Activated CD4-positive, CD25-positive, alpha-beta regulatory T cell treated with anti-CD3 and anti-CD28 coated beads, Interleukin-2, amount 50 U/mL, for 16 hours (primary cell): ENCODE results near the gene UBE2V1.

Source experiments
- DNase-seq: peaks from one replicate; pipeline ENCODE4 v3.0.0-alpha.2; 2020; ENCODE audit warnings: low read depth, low spot score

Gene UBE2V1

DNA sequence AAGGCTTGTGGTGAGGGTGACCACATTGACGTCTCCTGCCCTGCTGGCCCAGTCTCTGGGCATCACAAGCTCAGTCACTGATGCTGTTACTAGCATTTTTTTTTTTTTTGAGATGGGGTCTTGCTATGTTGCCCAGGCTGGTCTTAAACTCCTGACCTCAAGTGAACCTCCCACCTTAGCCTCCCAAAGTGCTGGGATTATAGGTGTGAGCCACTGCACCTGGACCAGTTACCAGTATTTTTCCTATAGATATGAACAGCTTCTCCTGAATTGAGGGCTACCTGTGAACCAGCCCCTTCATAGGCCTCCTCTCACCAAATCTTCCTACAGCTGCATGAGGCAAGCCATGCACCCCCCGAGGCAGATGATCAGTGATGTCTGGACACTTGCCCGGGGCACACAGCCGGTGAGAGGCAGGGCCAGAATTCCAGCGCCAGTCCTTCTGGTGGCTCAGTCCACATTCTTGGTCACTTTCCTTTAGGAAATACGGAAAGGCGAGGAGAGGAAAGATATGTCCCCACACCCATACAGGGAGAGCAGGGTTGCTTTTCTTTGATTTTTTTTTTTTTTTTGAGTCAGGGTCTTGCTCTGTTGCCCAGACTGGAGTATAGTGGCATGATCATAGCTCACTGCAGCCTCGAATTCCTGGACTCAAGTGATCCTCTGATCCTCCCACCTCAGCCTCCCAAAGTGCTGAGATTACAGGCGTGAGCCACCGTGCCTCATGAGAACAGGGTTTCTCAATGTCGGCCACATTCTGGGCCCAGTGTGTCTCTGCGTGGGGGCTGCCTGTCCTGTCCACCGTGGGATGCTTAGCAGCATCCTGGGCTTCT, 50.7 kb downstream of the UBE2V1 start:
- no peak for DNase-seq

DNA sequence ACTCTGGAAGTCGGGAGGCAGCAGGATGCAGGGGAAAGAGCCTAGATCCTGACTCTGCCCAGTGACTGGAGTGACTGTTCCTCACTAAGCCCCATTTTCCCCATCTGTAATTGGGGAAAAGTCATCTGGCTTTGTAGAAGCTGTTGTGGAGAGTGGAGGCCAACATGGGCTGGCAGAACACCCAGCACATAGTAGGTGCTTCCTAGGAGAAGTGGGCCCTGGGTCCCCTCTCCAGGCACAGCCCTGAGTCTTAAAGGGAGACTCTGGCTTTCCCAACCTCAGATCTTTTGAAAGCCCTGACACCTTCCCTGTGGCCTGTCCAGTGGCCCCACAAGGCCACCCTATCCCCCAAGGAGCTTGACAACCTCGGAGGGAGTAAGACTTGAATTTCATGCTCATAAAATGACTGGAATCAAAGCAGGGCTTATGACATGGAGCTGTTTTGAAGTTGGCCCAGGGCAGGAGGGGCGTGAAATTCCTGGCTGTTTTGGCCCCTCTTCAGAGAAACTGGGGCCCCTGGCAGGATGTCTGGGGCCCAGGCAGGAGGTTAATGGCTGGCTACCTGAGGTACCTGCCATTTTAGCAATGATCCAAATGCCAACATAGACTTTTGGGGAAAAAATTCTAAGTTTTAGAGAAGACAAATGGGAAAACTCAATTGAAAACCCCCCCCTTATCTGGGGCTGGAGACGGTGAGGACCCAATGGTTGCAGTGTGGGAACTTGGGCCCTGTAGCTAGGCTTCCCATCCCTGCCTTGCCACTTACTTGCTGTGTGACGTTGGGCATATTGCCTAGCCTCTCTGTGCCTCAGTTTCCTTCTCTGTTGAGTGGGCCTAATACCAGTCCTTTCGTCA, 51.6 kb downstream of the UBE2V1 start:
- DNase-seq: no peak

DNA sequence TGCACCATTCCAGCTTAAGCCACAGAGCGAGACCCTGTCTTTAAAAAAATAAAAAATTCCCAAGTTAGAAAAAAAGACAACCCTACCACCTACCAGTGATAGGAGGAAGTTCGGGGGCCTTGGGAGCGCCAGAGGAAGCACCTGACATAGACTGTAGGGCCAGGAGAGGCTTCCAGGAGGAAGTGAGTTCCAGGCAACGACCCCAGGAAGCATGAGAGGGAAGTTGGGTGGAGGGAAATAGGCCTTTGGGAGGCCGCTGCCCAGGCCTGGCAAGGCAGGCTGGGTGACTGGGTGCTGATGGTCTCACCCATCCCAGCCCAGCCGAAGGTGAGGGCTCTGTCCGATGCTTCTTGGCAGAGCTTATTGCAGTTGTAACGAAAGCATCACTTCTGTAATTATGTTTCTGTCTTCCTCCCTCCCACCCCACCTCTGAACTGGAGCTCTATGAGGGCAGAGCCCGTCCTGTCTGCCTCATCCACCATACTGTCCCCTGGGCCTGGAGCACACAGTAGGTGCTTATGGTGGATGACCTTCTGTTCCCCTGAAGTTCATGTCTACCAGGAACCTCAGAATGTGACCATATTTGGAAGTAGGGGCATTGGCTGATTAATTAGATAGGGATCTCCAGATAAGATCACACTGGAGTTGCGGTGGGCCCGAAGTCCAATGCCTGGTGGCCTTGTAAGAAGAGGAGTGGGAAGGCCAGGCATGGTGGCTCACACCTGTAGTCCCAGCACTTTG, 54.1 kb downstream of the UBE2V1 start:
- no peak for DNase-seq

DNA sequence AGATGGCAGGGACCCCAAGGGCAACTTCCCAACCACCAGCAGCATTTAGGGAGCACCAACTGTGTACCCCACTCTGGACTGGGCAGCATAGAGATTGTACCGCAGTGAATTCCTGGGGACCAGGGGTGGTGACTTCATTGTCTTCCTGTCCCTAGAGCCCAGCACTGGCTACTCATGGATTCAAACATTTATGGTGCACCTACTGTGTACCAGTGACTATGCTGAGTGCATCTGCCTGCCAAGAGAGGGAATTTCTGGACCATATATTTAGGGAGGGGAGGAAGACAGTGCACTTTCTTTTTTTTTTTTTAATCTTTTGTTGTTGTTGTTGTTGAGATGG, 55.3 kb downstream of the UBE2V1 start:
- no peak for DNase-seq

DNA sequence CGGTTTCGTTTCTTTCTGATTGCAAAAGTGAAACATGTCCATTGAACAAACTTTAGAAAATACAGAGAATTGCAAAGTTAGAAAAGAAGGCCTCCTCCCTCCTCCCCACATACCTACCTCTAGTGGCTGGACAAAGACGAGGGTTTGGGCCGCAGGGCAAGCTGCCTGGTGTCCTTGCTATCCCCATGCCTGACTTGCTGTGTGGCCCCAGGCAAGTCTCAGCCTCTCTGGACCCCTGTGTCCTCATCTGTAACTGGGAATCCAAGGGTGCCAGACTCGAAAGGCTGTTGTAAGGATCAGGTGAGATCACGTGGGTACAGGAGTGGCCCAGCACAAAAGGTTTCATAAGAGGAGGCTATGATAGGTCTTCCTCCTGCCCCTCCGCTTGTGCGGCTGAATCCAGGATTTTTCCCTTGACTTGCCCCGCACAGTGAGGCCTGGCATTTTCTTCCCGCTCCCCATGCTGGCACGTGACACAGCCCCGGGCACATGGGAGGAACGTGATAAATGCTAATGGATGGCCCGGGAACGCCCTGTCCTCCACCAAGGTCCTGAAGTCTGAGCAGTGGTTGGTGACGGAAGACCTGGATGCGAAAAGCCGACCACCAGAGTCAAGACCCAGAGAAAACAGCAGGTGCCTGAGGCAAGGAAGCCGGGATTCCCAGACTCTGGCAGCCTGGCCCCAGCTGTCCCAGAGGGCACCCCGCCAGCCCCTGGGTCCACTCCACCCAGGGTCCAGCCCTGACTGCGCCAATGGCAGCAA, 55.8 kb downstream of the UBE2V1 start:
- no peak for DNase-seq

DNA sequence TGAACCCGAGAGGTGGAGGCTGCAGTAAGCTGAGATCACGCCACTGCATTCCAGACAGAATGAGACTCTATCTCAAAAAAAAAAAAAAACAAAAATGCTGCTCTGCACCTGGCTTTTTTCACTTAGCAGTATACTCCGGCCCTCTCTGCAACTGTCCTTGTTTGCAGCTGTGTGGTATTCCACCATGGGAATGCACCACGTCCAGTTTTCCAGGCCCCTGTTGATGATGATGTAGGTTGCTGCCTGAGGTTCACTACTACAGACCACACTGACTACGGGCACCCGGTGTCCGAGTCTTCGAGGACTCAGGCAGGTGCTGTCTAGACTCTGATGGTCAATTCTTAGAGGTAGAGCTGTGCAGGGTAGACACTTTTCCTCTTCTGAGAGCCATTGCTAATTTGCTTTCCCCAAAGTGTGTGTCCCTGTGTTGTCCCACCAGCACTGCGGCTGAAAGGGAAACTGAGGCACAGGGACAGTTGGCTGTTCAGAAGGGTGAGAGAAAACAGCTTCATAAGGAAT, 56.5 kb downstream of the UBE2V1 start:
- DNase-seq: no peak

DNA sequence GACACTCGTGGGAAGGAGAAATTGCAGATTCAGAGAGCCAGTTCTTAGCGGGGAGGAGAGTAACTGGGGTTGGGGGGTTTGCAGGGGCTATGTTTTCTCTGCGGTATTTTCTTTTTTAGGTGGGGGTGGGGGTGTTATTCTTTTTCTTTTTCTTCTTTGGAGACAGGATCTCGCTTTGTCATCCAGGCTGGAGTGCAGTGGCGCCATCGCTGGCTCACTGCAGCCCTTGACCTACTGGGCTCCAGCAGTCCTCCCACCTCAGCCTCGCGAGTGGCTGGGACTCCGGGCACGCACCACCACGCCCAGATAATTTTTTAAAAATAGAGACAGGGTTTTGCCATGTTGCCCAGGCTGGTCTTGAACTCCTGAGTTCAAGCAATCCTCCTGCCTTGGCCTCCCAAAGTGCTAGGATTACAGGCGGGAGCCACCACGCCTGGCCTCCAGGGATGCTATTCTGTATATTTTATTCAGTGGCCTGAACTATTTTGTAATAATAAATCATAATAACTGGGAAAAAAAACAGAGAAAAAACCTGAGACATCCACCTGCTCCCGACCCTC, 57.3 kb downstream of the UBE2V1 start:
- no peak for DNase-seq

DNA sequence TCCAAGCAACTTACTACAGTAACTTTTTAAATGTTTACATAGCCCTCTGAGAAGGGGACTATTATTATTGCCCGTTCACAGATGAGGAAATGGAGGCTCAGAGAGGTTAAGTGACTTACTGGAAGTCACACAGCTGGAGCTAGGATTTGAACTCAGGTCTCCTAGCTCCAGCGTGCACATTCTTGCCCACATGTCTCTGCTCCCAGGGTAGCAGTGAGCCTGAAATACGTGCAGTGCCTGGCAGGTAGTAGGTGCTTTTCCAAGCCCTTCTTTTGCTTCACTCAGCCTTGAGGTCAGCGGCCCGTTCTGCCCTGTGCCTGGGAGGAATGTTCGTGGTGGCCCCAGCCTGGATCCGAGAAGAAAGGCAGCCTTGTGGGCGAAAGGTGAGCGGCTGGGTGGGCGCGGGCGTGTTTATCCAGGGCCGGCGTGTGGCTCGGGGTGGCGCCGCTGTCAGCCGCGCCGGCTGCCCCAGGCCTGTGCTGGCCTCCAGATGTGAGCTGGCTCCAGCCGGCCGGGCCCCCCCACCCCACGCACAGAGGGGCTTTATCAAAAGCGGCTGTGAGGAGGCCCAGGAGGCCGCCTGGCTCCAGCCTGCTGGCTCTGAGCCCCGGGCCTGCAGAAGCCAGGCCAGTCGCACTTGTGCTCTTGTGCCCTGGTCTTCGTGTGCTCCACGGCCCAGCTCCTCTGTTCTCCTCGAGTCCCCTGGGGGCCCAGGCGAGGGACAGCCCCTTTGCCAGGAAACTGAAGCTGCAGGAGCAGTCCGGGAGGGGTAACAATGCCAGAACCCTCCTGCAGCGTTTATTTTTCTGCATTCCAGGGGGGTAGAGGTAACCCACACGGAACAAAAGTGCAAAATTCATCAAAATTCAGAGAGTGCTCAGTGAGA, 58.1 kb downstream of the UBE2V1 start:
- DNase-seq: no peak

- no peak for DNase-seq
Observed at GRCh38 chr20:50054231-50054547, 58.8 kb downstream of the UBE2V1 start.

DNA sequence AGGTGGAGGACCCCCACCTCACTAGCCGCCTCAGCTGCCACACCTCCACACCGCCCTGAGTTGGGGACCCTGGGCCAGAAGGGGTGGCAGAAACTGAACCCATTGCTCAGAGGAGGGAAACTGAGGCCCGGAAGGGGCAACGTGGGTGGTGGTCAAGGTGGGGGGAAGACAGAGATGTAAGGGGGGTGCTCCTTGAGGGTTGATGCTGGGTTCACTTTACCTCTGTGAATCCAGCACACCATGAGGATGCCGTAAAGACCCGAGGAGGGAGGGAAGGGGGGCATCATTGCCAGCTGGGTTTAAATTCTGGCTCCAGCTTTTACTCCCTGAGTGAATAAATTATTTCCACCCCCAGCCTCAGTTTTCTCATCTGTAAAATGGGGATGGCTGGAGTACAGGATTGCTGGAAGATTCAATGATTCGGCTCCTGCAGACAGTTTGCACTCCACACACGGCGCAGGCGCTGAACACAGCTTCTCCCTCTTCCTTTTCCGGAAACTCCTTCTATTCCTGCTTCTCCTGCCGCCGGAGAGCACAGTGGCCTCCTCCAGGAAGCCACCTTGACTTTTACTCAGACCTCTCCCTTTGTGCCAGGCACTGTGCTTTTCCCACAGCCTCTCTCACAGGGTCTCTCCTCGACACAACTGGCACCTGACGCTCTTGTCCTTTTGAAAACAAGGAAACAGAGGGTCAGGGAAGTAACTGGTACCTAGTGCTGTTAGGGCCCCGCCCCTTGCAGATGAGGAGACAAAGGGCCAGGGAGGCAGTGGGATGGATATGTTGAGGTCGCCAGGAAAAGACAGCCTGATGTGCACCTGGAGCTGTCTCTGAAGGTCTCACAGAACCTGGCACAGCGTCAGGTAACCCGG, 59.4 kb downstream of the UBE2V1 start:
- DNase-seq: no peak

DNA sequence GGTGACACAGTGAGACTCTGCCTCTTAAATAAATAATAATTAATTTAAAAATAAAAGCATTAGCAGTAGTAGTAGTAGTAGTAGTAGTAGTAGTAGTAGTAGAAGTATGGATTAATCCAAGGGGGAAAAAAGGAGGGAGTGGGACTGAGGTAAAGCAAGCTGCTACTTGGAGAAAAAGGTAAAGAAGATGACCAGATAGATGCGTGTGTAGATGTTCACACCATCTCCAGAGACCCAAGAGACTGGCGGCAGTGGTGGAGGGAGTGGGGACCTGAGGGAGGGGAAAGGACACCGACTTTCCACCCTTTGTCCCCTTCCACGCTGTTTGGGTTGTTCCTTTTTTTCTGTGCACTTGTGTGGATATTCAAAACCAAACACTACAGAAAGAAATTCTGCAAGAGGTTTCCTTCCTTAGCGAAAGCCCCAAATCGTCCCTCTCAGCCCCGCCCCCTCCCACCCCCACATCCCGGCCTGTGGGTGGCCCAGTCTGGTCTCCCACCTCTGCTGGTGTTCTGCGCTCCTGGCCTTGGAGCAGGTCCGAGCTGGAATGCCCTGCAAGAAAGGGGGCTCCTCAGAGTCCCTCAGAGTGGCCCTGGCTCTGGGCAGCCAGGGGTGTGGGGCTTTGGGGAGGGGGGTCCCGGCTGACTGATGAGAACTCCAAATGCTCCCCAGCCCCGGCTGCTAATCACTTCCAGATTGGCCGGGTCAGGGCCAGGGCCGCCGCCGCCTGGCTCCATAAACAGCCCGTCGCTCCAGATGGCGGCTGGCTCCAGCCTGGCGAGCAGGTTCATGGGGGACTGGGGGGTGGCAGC, 60.2 kb downstream of the UBE2V1 start:
- no peak for DNase-seq

GRCh38 chr20:50050660-50051308, 62.2 kb downstream of the UBE2V1 start:
- no peak for DNase-seq

GRCh38 chr20:50050214-50050613, 62.7 kb downstream of the UBE2V1 start:
- DNase-seq: no peak

GRCh38 chr20:50049442-50050026, 63.4 kb downstream of the UBE2V1 start:
- no peak for DNase-seq

DNA sequence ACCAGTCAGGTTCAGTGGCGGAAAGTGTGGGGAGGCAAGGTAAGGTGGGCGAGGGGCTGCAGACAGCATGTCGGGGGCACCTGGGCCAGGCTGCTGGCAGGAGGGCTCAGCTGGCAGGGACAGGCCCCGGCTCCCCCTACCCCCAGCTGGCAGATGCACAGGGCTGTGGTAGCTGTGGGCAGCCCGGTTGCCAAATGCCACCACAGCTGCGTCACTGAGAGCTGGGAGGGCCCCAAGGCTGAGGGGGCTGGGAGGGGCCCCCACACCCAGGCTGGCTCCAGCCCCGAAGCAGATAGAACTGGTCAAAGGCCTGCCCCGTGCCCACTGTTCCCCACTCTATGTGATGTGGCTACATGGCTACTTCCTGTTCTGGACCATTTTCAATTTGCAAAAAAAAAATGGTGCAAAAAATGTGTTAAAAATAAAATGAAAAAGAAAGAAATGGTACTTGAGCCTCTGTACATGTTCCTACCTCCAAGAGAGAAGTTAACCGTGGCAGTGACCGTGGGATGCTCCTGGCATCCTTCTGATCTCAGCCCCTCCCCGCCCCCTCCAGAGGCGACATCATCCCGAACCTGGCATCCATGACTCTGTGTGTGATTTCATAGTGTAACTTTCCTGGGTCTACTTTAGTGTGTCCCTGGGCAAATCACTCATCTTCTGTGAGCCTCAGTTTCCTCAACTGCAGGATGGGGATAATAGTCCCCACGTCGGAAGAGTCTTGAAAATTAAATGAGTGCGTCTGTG, 64.4 kb downstream of the UBE2V1 start:
- DNase-seq: no peak

- DNase-seq: no peak
Observed at GRCh38 chr20:50044353-50044960, 68.5 kb downstream of the UBE2V1 start.
